Measurements from ENCODE around the gene PADI6.

DNA sequence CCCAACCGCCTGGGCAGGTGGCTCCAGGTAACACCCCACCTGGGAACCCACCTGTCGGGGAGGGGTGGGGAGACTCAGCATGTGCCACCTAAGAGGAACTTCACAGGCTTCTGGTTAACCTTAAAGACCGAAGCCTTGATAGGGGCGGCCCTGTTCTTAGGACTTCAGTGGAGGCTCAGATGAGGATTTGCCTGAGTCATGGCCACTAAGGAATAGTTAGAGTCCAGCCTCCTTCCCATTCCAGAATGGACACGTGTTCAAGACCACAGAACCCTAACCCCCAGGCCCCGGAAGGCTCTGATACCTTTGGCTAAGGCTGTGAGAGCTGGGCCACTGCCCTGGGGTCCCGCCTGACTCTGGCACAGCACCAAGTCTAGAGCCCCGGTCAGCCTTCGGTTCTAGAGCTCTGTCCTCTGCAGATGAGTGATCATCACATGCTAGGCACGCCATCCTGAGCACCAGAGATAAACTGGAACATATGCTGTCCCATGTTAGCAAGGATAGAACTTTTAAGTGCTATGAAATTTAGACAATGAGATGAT is 20.3 kb downstream of the PADI6 start:
- TF ChIP-seq CTCF (IDR thresholded peaks at IDR 0.05) (no peak), EZH2phosphoT487 (IDR thresholded peaks at IDR 0.05) (no peak), EZH2 (IDR thresholded peaks at IDR 0.05) (no peak)
